ENCODE results near the gene TMPRSS11B.

GRCh38 chr4:68267433-68267944 is 22.0 kb upstream of the TMPRSS11B start:
- TF ChIP-seq, protein P1, sequence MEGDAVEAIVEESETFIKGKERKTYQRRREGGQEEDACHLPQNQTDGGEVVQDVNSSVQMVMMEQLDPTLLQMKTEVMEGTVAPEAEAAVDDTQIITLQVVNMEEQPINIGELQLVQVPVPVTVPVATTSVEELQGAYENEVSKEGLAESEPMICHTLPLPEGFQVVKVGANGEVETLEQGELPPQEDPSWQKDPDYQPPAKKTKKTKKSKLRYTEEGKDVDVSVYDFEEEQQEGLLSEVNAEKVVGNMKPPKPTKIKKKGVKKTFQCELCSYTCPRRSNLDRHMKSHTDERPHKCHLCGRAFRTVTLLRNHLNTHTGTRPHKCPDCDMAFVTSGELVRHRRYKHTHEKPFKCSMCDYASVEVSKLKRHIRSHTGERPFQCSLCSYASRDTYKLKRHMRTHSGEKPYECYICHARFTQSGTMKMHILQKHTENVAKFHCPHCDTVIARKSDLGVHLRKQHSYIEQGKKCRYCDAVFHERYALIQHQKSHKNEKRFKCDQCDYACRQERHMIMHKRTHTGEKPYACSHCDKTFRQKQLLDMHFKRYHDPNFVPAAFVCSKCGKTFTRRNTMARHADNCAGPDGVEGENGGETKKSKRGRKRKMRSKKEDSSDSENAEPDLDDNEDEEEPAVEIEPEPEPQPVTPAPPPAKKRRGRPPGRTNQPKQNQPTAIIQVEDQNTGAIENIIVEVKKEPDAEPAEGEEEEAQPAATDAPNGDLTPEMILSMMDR (IDR thresholded peaks at IDR 0.05): no peak
- no peak for TF ChIP-seq POLR2A (IDR thresholded peaks at IDR 0.05)
